SW 1271 (cell line): Measurements from ENCODE around the gene SPTAN1.

ENCODE experiments used
- DNase-seq, 2 experiments: peaks; one replicate each; lab custom pipeline; 2025; lab: John Stamatoyannopoulos, UW

Gene SPTAN1

GRCh38 chr9:128600099-128600498, 47.7 kb downstream of the SPTAN1 start:
- no peak for DNase-seq

- DNase-seq, result no peak
Observed at GRCh38 chr9:128603697-128604096, 51.3 kb downstream of the SPTAN1 start.

GRCh38 chr9:128607642-128608350, 55.4 kb downstream of the SPTAN1 start:
- DNase-seq, result no peak

- DNase-seq, result no peak
Observed at GRCh38 chr9:128610897-128611296, 58.5 kb downstream of the SPTAN1 start.

- DNase-seq, result no peak
Observed at GRCh38 chr9:128611600-128612394, 59.4 kb downstream of the SPTAN1 start.

- DNase-seq, result no peak
Observed at GRCh38 chr9:128614728-128615127, 62.3 kb downstream of the SPTAN1 start.

- DNase-seq, result no peak
Observed at GRCh38 chr9:128615571-128615970, 63.2 kb downstream of the SPTAN1 start.

GRCh38 chr9:128617943-128618342, 65.6 kb downstream of the SPTAN1 start:
- DNase-seq, result no peak

GRCh38 chr9:128619127-128619526, 66.7 kb downstream of the SPTAN1 start:
- no peak for DNase-seq

GRCh38 chr9:128619779-128620178, 67.4 kb downstream of the SPTAN1 start:
- DNase-seq, result no peak

GRCh38 chr9:128621730-128622455, 69.5 kb downstream of the SPTAN1 start:
- no peak for DNase-seq

- no peak for DNase-seq
Observed at GRCh38 chr9:128624566-128624965, 72.2 kb downstream of the SPTAN1 start.

GRCh38 chr9:128625391-128626146, 73.2 kb downstream of the SPTAN1 start:
- DNase-seq, result no peak

GRCh38 chr9:128626181-128626580, 73.8 kb downstream of the SPTAN1 start:
- DNase-seq, result no peak

- DNase-seq, result no peak
Observed at GRCh38 chr9:128627127-128627715, 74.8 kb downstream of the SPTAN1 start.

GRCh38 chr9:128627906-128628305, 75.5 kb downstream of the SPTAN1 start:
- DNase-seq, result no peak

GRCh38 chr9:128628471-128629048, 76.2 kb downstream of the SPTAN1 start:
- no peak for DNase-seq

- no peak for DNase-seq
Observed at GRCh38 chr9:128629136-128629535, 76.7 kb downstream of the SPTAN1 start.

GRCh38 chr9:128629852-128630545, 77.6 kb downstream of the SPTAN1 start:
- DNase-seq, result no peak

- no peak for DNase-seq
Observed at GRCh38 chr9:128631636-128632035, 79.2 kb downstream of the SPTAN1 start.

- DNase-seq, result no peak
Observed at GRCh38 chr9:128632066-128632465, 79.7 kb downstream of the SPTAN1 start.
